Mucosa of stomach (tissue), 1 donor: ENCODE measurements around the gene DDX39A.
"Not testable (repeated sequence)": the region's sequence is repeated elsewhere in the genome, so short reads cannot be mapped to it uniquely, and the experiment has no call there.

Experiments
- H3K27me3 ChIP-seq: one replicate; pipeline ENCODE4 v1.7.0; 2013; ENCODE audit warnings: mild to moderate bottlenecking, low read length; ENCODE audit not compliant: control insufficient read depth, insufficient read depth
- H3K36me3 ChIP-seq: one replicate; pipeline ENCODE4 v1.7.0; 2013; ENCODE audit warnings: low read length; ENCODE audit not compliant: control insufficient read depth, insufficient read depth
- H3K4me1 ChIP-seq: one replicate; pipeline ENCODE4 v1.7.0; 2013; ENCODE audit warnings: mild to moderate bottlenecking, low read length; ENCODE audit not compliant: control insufficient read depth, insufficient read depth
- H3K4me3 ChIP-seq: one replicate; pipeline ENCODE4 v1.7.0; 2013; ENCODE audit warnings: low read length
- H3K9ac ChIP-seq: one replicate; pipeline ENCODE4 v1.7.0; 2013; ENCODE audit warnings: mild to moderate bottlenecking, low read length, moderate library complexity
- H3K9me3 ChIP-seq: one replicate; pipeline ENCODE4 v1.7.0; 2013; ENCODE audit warnings: mild to moderate bottlenecking, low read length, moderate library complexity; ENCODE audit not compliant: control insufficient read depth
- donor health status: Pancreatic carcinoma.

The DDX39A gene

GRCh38 chr19:14403145-14403930 is 15.8 kb downstream of the DDX39A start:
- Histone ChIP-seq H3K4me1 (peaks cover 21% of the 10 kb centered on the region), H3K36me3 (peaks cover 10% of the 10 kb centered on the region)
- not testable (repeated sequence) for H3K9me3 ChIP-seq, H3K27me3 ChIP-seq, H3K4me3 ChIP-seq, H3K9ac ChIP-seq

GRCh38 chr19:14402332-14403144 is 16.6 kb downstream of the DDX39A start:
- Histone ChIP-seq H3K36me3 (peaks cover 7% of the 10 kb centered on the region), H3K9me3 (no peaks in the 10 kb centered on the region), H3K4me1 (peaks cover 13% of the 10 kb centered on the region), H3K9ac (no peak overlapping the region), H3K4me3 (no peak overlapping the region), H3K27me3 (no peaks in the 10 kb centered on the region)

- Histone ChIP-seq H3K9ac (no peak overlapping the region), H3K4me3 (no peak overlapping the region), H3K4me1 (peaks cover 10% of the 10 kb centered on the region), H3K27me3 (no peaks in the 10 kb centered on the region), H3K36me3 (peaks cover 3% of the 10 kb centered on the region), H3K9me3 (no peaks in the 10 kb centered on the region)
Observed at GRCh38 chr19:14401468-14402195, 17.5 kb downstream of the DDX39A start.

GRCh38 chr19:14400951-14401431 is 18.1 kb downstream of the DDX39A start:
- peaks cover 6% of the 10 kb centered on the region for H3K36me3 ChIP-seq
- H3K9ac ChIP-seq = no peak overlapping the region

DNA sequence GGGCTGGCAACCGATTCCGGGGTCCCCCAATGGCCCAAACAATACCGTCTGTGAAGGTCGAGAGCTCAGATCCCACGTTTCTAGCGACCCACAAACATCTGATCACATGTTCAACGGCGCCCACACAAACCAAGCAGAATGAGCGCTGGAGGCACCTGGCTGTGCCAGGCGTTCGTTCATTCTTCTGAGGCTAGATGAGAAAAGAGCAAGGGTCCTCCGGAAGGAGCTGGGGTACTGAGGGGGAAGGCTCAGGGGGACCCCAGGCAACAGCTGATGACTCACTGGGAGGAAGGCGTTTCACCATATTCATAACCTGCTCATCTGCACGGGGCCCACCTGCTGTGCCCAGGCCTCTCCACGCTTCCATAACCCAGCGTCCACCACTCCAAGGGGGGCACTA is 22.0 kb downstream of the DDX39A start:
- not testable (repeated sequence) for H3K4me1 ChIP-seq, H3K4me3 ChIP-seq, H3K9me3 ChIP-seq, H3K27me3 ChIP-seq, H3K9ac ChIP-seq
- H3K36me3 ChIP-seq = peaks cover 10% of the 10 kb centered on the region

More at GRCh38 chr19:14400951-14401431, 18.1 kb downstream of the DDX39A start:
- H3K27me3 ChIP-seq = no peaks in the 10 kb centered on the region
- H3K4me1 ChIP-seq = peaks cover 6% of the 10 kb centered on the region
- H3K4me3 ChIP-seq = no peak overlapping the region
- H3K9me3 ChIP-seq = no peaks in the 10 kb centered on the region

- not testable (repeated sequence) for H3K9ac ChIP-seq
- peaks cover 10% of the 10 kb centered on the region for H3K36me3 ChIP-seq
Observed at GRCh38 chr19:14396730-14397129, 22.4 kb downstream of the DDX39A start.

DNA sequence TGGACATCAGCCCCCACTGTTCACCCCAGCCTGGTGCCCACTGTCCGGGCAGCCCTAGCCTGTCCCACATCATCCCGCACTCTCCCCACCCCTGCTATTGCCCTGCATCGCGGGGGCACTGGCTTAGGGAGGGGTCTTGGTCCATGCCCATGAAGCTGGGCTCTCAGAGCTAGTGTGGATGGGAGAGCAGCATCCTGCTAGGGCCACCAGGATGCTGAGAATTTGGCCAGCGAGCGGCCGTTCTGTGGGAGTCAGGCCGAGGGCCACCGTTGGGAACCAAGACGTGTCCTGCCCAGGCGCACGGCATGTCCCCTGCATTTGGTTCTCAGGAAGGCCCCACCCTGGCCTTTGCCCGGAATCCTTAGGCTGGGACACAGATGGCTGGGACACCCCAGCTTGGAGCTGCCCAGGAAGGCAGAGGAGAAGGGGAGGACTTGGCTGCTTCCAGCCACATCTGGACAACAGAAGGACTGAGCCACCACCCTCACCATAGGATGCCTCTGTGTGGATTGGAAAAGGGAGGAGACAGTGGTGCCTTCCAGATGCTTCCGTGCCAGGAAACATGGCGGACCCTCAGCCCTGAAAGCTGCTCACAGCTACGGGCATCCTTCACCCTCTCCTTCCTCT is 23.3 kb downstream of the DDX39A start:
- Histone ChIP-seq H3K9me3 (no peaks in the 10 kb centered on the region), H3K4me3 (no peak overlapping the region), H3K27me3 (no peaks in the 10 kb centered on the region), H3K4me1 (no peaks in the 10 kb centered on the region), H3K36me3 (peaks cover 14% of the 10 kb centered on the region), H3K9ac (no peak overlapping the region)

More at GRCh38 chr19:14396730-14397129, 22.4 kb downstream of the DDX39A start:
- not testable (repeated sequence) for H3K4me3 ChIP-seq, H3K27me3 ChIP-seq, H3K9me3 ChIP-seq, H3K4me1 ChIP-seq

DNA sequence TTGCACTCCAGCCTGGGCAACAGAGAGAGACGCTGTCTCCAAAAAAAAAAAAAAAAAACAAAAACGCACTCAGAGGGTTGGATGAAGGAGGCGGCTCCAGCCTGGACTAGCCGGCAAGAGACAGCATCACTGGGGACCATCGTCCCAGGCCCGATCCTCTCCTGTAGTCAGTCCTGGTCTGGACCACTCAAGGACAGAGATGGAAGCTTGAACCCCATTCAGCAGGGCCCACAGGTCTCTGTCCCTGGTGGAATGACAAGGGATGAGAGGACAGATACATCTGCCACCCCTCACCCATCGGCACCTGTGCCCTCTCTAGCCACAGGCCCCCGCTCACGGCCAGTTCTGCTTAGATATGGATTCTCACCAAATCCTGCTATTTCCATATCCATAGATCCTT is 23.9 kb downstream of the DDX39A start:
- Histone ChIP-seq H3K9me3 (no peaks in the 10 kb centered on the region), H3K9ac (no peak overlapping the region), H3K27me3 (no peaks in the 10 kb centered on the region), H3K36me3 (peaks cover 14% of the 10 kb centered on the region), H3K4me1 (no peaks in the 10 kb centered on the region), H3K4me3 (no peak overlapping the region)

DNA sequence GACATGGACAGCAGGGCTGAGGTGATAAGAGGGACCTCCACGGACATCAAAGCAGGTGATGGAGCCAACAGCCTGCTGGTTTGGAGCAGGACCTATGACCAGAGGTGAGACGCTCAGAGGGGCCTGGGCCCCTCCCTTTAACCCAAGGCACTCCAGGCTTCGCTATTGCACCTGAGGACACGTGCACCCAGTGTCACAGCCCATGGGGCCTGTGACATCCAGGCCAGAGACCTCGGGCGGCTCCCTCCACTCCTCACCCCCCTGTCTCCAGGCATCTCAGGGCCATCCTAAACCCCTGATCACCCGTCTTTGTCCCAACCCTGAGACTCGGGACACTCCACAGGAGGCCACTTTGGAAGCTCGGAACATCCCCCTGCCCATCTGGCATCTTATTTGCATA is 25.0 kb downstream of the DDX39A start:
- Histone ChIP-seq H3K4me1 (no peaks in the 10 kb centered on the region), H3K27me3 (no peaks in the 10 kb centered on the region), H3K4me3 (no peak overlapping the region), H3K36me3 (peaks cover 14% of the 10 kb centered on the region), H3K9ac (no peak overlapping the region), H3K9me3 (no peaks in the 10 kb centered on the region)

GRCh38 chr19:14393329-14393728 is 25.8 kb downstream of the DDX39A start:
- Histone ChIP-seq H3K27me3 (no peaks in the 10 kb centered on the region), H3K9ac (no peak overlapping the region), H3K4me1 (no peaks in the 10 kb centered on the region), H3K4me3 (no peak overlapping the region), H3K36me3 (peaks cover 14% of the 10 kb centered on the region), H3K9me3 (no peaks in the 10 kb centered on the region)

GRCh38 chr19:14391156-14391821 is 27.9 kb downstream of the DDX39A start:
- Histone ChIP-seq H3K9ac (no peak overlapping the region), H3K9me3 (no peaks in the 10 kb centered on the region), H3K4me1 (no peaks in the 10 kb centered on the region), H3K36me3 (peaks cover 10% of the 10 kb centered on the region), H3K27me3 (no peaks in the 10 kb centered on the region), H3K4me3 (no peak overlapping the region)
